SK-N-SH (cell line): ENCODE measurements around the gene KEL. TPM values are rescaled to one million over a fixed set of nuclear protein-coding genes. Genes with fewer than 3 reads are reported as not detected.

ENCODE experiments used
- CTCF ChIA-PET: fragments of 300-600, 350-600 bp; formaldehyde crosslinking; extraction: SDS; loops from one replicate; lab custom pipeline; 2021; lab: Yijun Ruan, JAX
- POLR2A ChIA-PET: fragments of 350-600 bp; sonication (Branson Sonifier 250); formaldehyde crosslinking; extraction: SDS; loops from one replicate; lab custom pipeline; 2020; ENCODE audit warnings: antibody characterized with exemption, inconsistent platforms; lab: Yijun Ruan, JAX
- DNase-seq: peaks from one replicate; pipeline ENCODE4 v3.0.0; 2012
- H2AFZ ChIP-seq: fragments of 200-600 bp; sonication (generic); 2 replicates; pipeline ENCODE4 v1.8.1; 2016; ENCODE audit warnings: antibody characterized with exemption, mild to moderate bottlenecking, low read depth
- H3F3A ChIP-seq: fragments of 200-600 bp; sonication (generic); replicated peaks from 2 replicates; pipeline ENCODE3; 2016; ENCODE audit warnings: antibody characterized with exemption, mild to moderate bottlenecking; ENCODE audit not compliant: insufficient read depth
- H3K27ac ChIP-seq, 2 experiments: fragments of 200-500 bp in 1 of 2; fragments of 200-600 bp in 1 of 2; sonication (Bioruptor generic) in 1 of 2; sonication (generic), shearing (Covaris generic) in 1 of 2; 2 replicates each; pipeline versions ENCODE4 v1.5.1 to v1.6.1; 2014 to 2016; ENCODE audit warnings: low read depth in 2 of 2, inconsistent platforms in 1 of 2, low read length in 1 of 2, mild to moderate bottlenecking in 1 of 2, mixed read lengths in 1 of 2
- H3K27me3 ChIP-seq: fragments of 200-600 bp; sonication (generic), shearing (Covaris generic); 2 replicates; pipeline ENCODE4 v1.6.1; 2016; ENCODE audit warnings: mixed run types; ENCODE audit not compliant: insufficient read depth
- H3K36me3 ChIP-seq, 2 experiments: fragments of 200-500 bp in 1 of 2; fragments of 200-600 bp in 1 of 2; sonication (Bioruptor generic) in 1 of 2; sonication (generic) in 1 of 2; replicated peaks in 1 of 2; 2 replicates each; pipeline versions ENCODE3 to v1.5.1; 2014 to 2016; ENCODE audit warnings: low read length in 1 of 2, mild to moderate bottlenecking in 1 of 2; ENCODE audit not compliant: insufficient read depth in 2 of 2, control insufficient read depth in 1 of 2
- H3K4me1 ChIP-seq, 2 experiments: fragments of 200-500 bp in 1 of 2; fragments of 200-600 bp in 1 of 2; sonication (Bioruptor generic) in 1 of 2; sonication (generic), shearing (Covaris generic) in 1 of 2; 2 replicates each; pipeline versions ENCODE4 v1.5.1 to v1.6.1; 2014 to 2016; ENCODE audit warnings: low read depth in 1 of 2, low read length in 1 of 2, mixed run types in 1 of 2; ENCODE audit not compliant: insufficient read depth in 2 of 2, control insufficient read depth in 1 of 2
- H3K4me2 ChIP-seq: fragments of 200-600 bp; sonication (generic), shearing (Covaris generic); 2 replicates; pipeline ENCODE4 v1.6.1; 2017; ENCODE audit warnings: mixed run types
- H3K4me3 ChIP-seq, 2 experiments: fragments of 200-500 bp in 1 of 2; fragments of 200-600 bp in 1 of 2; sonication (Bioruptor generic) in 1 of 2; sonication (generic), shearing (Covaris generic) in 1 of 2; 2 replicates each; pipeline versions ENCODE4 v1.5.1 to v1.8.1; 2014 to 2016; ENCODE audit warnings: low read depth in 2 of 2, inconsistent platforms in 1 of 2, low read length in 1 of 2, mild to moderate bottlenecking in 1 of 2, mixed read lengths in 1 of 2, moderate library complexity in 1 of 2
- H3K79me2 ChIP-seq: fragments of 200-600 bp; sonication (generic); 2 replicates; pipeline ENCODE4 v1.8.1; 2017; ENCODE audit warnings: mild to moderate bottlenecking; ENCODE audit not compliant: insufficient read depth
- H3K9ac ChIP-seq: fragments of 200-600 bp; sonication (generic); 2 replicates; pipeline ENCODE4 v1.6.1; 2017; ENCODE audit warnings: mixed run types
- H3K9me2 ChIP-seq: fragments of 200-600 bp; sonication (generic); 2 replicates; pipeline ENCODE4 v1.6.1; 2017; ENCODE audit warnings: mixed run types
- H3K9me3 ChIP-seq: fragments of 200-600 bp; sonication (generic); 2 replicates; pipeline ENCODE4 v1.6.1; 2017; ENCODE audit warnings: mixed run types, mild to moderate bottlenecking, moderate library complexity
- H4K20me1 ChIP-seq: fragments of 200-600 bp; sonication (generic); 2 replicates; pipeline ENCODE4 v1.6.1; 2017; ENCODE audit warnings: mild to moderate bottlenecking, mixed run types; ENCODE audit not compliant: insufficient read depth
- CHD2 ChIP-seq: fragments of 150-350 bp; IDR thresholded peaks from 2 replicates; pipeline ENCODE4 v1.6.1; 2018; ENCODE audit warnings: low read length; ENCODE audit not compliant: partially characterized antibody
- ELF1 ChIP-seq: IDR thresholded peaks from 2 replicates; pipeline ENCODE4 v1.4.0; 2012
- FOSL2 ChIP-seq: IDR thresholded peaks from 2 replicates; pipeline ENCODE4 v1.4.0; 2012; ENCODE audit warnings: low read depth, mild to moderate bottlenecking, moderate library complexity, borderline replicate concordance
- GABPA ChIP-seq: IDR thresholded peaks from 2 replicates; pipeline ENCODE4 v1.4.0; 2012; ENCODE audit warnings: low read depth, mild to moderate bottlenecking
- GATA2 ChIP-seq: sonication (generic); formaldehyde crosslinking; IDR thresholded peaks from 2 replicates; pipeline ENCODE4 v1.5.0; 2020; ENCODE audit warnings: mild to moderate bottlenecking, missing genetic modification reagents
- MAX ChIP-seq: IDR thresholded peaks from 2 replicates; pipeline ENCODE4 v1.4.0; 2012; ENCODE audit warnings: low read depth
- MXI1 ChIP-seq: IDR thresholded peaks from 2 replicates; pipeline ENCODE4 v1.6.1; 2012; ENCODE audit warnings: mild to moderate bottlenecking, low read depth, low read length, improper control_type of control experiment
- NFIC ChIP-seq: IDR thresholded peaks from 2 replicates; pipeline ENCODE4 v1.4.0; 2012; ENCODE audit warnings: borderline replicate concordance
- NRF1 ChIP-seq: IDR thresholded peaks from 2 replicates; pipeline ENCODE4 v1.6.1; 2012; ENCODE audit warnings: low read depth, mild to moderate bottlenecking, low read length
- PBX3 ChIP-seq: IDR thresholded peaks from 2 replicates; pipeline ENCODE4; 2012
- POLR2AphosphoS5 ChIP-seq: IDR thresholded peaks from 2 replicates; pipeline ENCODE4 v1.6.1; 2012; ENCODE audit warnings: low read depth, low read length
- RCOR1 ChIP-seq: fragments of 150-350 bp; IDR thresholded peaks from 2 replicates; pipeline ENCODE4 v1.6.1; 2017; ENCODE audit warnings: antibody characterized with exemption, low read length
- RFX5 ChIP-seq: IDR thresholded peaks from 2 replicates; pipeline ENCODE4 v1.6.1; 2012; ENCODE audit warnings: mild to moderate bottlenecking, improper control_type of control experiment, low read length
- SMC3 ChIP-seq: IDR thresholded peaks from 2 replicates; pipeline ENCODE4 v1.6.1; 2012; ENCODE audit warnings: low read depth, low read length, improper control_type of control experiment
- TCF12 ChIP-seq: IDR thresholded peaks from 2 replicates; pipeline ENCODE4 v1.4.0; 2012
- USF1 ChIP-seq: IDR thresholded peaks from 2 replicates; pipeline ENCODE4 v1.4.0; 2012; ENCODE audit warnings: low read depth, borderline replicate concordance
- WGBS: methylation state at CpG from one replicate; pipeline ENCODE4 v1.1.6; 2017; ENCODE audit warnings: low lambda C conversion rate; 5-methylcytosine and 5-hydroxymethylcytosine counted together
- polyA plus RNA-seq, 3 experiments: library from polyadenylated mRNA; depleted of rRNA; stranded (reverse); fragments of >200 nt; gene quantifications; 2 replicates each; pipeline ENCODE4 v1.2.3, GENCODE V29; 2012
- TF ChIP-seq, protein P1 (sequence below): fragments of 150-350 bp; IDR thresholded peaks from 2 replicates; pipeline ENCODE4 v1.6.1; 2017; ENCODE audit warnings: antibody characterized with exemption, low read length, low read depth, borderline replicate concordance
- TF ChIP-seq, protein P2 (sequence below): IDR thresholded peaks from 2 replicates; pipeline ENCODE4 v1.4.0; 2012; ENCODE audit warnings: low read depth, borderline replicate concordance
- TF ChIP-seq, protein P3 (sequence below): fragments of 150-350 bp; IDR thresholded peaks from 2 replicates; pipeline ENCODE4 v1.6.1; 2016; ENCODE audit warnings: mild to moderate bottlenecking, low read depth, low read length

The KEL gene
- polyA plus RNA-seq, 1 of the 3 experiments (the other 2 are of a cell fraction): 0.05 TPM

DNA sequence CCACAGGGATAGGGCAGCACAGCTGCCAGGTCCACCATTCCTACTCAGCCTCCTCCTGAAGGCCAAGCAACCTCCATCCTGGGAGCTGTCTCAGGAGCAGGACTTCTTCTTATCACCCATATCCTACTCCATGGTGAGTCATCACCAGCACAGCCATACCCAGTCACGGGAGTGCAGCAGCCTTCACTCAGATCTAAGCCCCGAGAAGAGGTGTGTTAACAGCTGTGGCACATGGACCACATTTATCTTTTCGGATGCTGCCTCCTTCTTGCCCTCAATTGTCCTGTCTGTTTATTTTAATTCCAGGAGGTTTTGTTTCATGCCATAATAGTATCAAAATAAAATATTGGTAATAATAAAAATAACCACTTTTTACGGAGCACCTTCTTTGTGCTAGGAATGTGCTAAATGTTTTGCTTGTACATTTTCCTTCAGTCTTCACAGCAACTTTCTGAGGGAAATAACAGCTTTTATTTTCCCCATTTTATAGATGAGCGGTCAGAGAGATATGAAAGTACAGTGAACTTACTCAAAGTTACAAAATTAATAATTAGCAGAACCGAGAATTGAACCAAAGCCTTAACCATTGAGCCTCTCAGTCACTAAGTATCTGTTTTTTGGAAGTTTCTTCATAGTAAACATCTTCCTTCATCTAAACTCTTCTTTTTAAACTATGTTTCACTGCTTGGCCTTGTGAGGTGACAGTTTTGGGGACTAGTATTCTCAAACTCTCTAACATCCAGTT, 2.5 kb upstream of the KEL start:
- Histone ChIP-seq H4K20me1 (no peaks in the 10 kb centered on the region), H3K79me2 (no peaks in the 10 kb centered on the region), H3K9me2 (no peaks in the 10 kb centered on the region), H3K4me2 (no peak overlapping the region), H3K9me3 (no peaks in the 10 kb centered on the region), H3K27ac (no peak overlapping the region), H3K9ac (no peak overlapping the region), H3K4me1 (no peaks in the 10 kb centered on the region), H3K27me3 (peaks cover 30% of the 10 kb centered on the region; the same call in 1 of the 2 replicates), H3F3A (no peaks in the 10 kb centered on the region), H2AFZ (no peak overlapping the region), H3K36me3 (no peaks in the 10 kb centered on the region), H3K4me3 (no peak overlapping the region)
- TF ChIP-seq, protein P1, sequence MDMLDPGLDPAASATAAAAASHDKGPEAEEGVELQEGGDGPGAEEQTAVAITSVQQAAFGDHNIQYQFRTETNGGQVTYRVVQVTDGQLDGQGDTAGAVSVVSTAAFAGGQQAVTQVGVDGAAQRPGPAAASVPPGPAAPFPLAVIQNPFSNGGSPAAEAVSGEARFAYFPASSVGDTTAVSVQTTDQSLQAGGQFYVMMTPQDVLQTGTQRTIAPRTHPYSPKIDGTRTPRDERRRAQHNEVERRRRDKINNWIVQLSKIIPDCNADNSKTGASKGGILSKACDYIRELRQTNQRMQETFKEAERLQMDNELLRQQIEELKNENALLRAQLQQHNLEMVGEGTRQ: no peak
- TF ChIP-seq TCF12 (no peak), PBX3 (no peak), MXI1 (no peak), ELF1 (no peak), RCOR1 (no peak), GABPA (no peak), FOSL2 (no peak), USF1 (no peak), CHD2 (no peak), MAX (no peak), POLR2AphosphoS5 (no peak), NRF1 (no peak), RFX5 (no peak), SMC3 (no peak), NFIC (no peak), GATA2 (CRISPR knock-in tag) (no peak)
- TF ChIP-seq, protein P2, sequence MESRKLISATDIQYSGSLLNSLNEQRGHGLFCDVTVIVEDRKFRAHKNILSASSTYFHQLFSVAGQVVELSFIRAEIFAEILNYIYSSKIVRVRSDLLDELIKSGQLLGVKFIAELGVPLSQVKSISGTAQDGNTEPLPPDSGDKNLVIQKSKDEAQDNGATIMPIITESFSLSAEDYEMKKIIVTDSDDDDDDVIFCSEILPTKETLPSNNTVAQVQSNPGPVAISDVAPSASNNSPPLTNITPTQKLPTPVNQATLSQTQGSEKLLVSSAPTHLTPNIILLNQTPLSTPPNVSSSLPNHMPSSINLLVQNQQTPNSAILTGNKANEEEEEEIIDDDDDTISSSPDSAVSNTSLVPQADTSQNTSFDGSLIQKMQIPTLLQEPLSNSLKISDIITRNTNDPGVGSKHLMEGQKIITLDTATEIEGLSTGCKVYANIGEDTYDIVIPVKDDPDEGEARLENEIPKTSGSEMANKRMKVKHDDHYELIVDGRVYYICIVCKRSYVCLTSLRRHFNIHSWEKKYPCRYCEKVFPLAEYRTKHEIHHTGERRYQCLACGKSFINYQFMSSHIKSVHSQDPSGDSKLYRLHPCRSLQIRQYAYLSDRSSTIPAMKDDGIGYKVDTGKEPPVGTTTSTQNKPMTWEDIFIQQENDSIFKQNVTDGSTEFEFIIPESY: no peak
- TF ChIP-seq, protein P3, sequence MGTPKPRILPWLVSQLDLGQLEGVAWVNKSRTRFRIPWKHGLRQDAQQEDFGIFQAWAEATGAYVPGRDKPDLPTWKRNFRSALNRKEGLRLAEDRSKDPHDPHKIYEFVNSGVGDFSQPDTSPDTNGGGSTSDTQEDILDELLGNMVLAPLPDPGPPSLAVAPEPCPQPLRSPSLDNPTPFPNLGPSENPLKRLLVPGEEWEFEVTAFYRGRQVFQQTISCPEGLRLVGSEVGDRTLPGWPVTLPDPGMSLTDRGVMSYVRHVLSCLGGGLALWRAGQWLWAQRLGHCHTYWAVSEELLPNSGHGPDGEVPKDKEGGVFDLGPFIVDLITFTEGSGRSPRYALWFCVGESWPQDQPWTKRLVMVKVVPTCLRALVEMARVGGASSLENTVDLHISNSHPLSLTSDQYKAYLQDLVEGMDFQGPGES: no peak
- ChIA-PET CTCF (interaction anchor here (0.6 kb wide), 1 partner anchor 332 kb away, joined by 3 read pairs; no protein-coding TSS in a partner anchor), POLR2A (no interaction called here)
- no peak for DNase-seq
- WGBS: 17% methylated on average over 6 of the region's 6 CpGs
